GM12801 (cell line): ENCODE results near the gene SCAMP3.

Experiments
- TF ChIP-seq, protein P1 (sequence below): IDR thresholded peaks from one replicate; pipeline ENCODE4 v1.5.1; 2011; ENCODE audit warnings: control low read depth; ENCODE audit not compliant: insufficient read length; ENCODE audit errors: extremely low read depth

Gene SCAMP3

DNA sequence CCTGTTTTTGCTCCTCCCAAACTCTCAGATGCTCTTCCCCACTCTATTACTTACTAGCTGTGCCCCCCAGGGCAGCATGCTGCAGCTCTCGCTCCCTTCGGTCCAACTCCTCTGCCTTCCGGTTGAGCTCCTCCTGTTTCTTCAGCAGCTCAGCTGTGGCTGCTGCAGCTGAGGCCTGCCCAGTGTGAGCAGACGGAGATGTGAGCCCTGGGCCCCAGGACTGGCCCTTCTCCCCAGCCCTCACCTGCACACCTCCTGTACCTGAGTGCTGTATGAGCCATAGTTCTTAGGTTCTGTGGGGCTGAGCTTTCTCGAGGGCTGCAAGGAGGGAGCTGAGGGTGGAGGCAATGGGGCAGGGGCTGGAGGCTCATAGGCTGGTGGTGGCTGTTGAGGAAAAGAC, 1.9 kb downstream of the SCAMP3 start:
- TF ChIP-seq, protein P1, sequence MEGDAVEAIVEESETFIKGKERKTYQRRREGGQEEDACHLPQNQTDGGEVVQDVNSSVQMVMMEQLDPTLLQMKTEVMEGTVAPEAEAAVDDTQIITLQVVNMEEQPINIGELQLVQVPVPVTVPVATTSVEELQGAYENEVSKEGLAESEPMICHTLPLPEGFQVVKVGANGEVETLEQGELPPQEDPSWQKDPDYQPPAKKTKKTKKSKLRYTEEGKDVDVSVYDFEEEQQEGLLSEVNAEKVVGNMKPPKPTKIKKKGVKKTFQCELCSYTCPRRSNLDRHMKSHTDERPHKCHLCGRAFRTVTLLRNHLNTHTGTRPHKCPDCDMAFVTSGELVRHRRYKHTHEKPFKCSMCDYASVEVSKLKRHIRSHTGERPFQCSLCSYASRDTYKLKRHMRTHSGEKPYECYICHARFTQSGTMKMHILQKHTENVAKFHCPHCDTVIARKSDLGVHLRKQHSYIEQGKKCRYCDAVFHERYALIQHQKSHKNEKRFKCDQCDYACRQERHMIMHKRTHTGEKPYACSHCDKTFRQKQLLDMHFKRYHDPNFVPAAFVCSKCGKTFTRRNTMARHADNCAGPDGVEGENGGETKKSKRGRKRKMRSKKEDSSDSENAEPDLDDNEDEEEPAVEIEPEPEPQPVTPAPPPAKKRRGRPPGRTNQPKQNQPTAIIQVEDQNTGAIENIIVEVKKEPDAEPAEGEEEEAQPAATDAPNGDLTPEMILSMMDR: no peak

DNA sequence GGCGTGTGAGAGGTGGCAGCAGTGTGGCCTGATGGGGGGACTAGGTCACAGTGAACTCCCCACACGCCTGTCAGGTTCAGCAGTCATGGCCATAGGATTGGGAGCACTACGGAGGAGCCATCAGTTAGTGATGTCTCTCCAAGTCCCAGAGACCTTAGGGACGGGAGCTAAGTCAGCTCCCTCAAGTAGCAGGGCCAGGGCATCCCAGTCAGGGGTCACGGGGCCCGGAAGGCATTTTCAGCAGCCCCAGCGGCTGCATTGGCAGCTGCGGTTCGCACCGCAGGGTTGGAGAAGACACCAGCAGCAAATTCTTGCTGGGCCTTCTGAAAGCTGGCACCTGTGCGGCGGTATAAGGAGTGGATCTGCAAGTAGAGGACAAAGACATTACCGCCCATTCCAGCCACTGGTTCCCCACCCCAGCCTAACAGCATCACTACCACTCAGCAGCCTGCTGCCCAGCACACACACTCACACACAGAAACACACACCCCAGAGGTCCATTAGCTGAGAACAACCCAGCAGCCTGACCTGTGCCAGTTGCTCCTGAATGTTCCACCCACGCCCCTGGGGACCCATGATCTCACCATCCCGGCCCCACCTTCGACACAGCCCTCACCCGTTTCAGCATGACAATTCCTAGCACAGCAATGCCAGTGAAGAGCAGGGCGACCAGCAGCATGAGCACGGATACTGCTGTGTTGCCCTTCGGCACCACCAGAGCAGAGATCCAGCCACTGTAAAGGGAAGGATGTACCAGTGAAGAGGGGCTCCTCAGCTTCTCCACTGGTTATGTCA, 5.9 kb downstream of the SCAMP3 start:
- TF ChIP-seq, protein P1: no peak

DNA sequence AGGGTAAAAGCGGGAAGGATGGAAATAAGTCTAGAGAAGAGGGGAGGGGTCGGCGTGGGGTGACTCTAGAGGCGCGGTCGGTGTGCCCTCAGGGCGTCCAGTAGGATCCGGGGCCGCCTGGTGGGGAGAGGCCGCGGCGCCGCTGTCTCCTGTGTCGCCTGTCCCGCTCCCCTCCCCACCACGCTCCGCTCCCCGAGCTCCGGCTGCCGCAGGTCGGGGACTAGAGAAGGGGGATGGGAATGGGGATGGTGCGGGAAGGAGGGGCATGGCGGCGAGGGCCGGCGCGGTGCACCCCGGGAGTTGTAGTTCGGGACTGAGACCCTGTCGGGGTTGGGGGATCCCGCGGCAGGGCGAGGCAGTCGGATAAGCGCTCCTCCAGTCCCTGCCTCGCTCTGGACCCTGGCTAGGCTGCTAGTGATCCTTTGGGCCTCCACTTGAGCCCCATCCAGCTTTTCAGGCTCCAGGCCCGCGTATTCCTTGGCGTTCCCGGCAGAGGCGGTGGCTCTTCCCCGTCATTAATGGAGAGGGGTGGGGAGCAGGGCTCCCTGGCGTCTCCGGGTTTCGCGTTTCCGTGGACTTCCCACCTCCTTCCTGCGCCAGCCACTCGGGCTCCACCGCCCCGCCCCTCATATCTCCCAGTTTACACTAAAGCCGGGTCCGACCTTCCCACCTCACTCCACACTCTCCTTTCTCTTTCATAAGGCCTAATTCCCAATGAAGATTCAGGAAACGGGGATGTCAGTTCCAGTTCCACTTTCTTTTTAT, 6.7 kb downstream of the SCAMP3 start, which contains the start of gene ENTREP3:
Gene ENTREP3 (minus strand): TSS at position 241 of the 765 bp plus-strand sequence. CDS start 606 bp downstream, outside the sequence.
- TF ChIP-seq, protein P1: no peak

DNA sequence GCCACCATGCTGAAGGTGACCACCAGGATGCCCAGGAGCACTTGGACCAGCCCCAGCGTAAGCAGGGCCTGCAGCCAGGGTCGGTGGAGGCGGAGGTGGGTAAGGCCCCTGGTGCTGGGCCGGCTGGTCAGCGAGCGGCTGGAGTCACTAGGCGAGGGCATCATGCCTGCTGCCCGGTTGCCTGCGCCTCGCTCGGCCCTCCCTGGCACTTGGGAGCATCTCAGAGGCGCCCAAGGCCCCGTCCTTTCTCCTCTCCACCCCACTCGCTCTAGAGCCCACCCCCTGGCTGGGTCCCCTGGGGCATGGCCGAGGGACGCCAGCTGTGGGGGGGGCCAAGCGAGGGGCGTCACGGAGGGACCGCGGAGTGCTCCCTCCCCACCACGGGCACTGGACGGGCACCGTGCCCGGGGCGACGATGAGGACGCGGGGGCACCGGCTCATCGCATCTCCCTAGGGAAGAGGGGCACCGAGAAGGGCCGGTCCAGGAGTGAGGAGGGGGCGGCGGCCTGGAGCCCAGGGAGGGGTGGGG, 7.4 kb downstream of the SCAMP3 start:
- TF ChIP-seq, protein P1: no peak

DNA sequence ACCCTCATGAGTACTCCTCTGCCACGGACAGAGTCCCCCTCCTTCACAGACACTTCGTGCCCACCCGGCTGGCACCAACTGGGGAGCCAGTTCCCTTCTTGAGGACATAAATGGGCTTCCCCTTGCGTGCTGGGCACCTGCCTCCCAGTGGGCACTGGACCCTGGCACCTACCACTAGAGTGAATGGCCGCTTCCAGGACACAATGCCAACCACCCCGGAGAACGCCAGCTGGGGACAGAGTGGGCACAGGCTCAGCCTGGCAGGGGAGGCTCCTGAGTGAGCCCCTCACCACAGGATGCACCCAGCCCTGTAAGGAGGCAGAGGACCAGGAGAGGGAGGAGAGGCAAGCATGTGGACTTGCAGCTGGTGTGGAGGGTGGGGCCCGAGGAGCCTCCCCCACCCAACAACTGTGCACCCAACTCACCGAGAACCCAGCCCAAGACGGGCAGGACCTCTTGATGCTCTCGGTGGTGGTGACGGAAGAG, 7.9 kb downstream of the SCAMP3 start:
- TF ChIP-seq, protein P1: no peak

DNA sequence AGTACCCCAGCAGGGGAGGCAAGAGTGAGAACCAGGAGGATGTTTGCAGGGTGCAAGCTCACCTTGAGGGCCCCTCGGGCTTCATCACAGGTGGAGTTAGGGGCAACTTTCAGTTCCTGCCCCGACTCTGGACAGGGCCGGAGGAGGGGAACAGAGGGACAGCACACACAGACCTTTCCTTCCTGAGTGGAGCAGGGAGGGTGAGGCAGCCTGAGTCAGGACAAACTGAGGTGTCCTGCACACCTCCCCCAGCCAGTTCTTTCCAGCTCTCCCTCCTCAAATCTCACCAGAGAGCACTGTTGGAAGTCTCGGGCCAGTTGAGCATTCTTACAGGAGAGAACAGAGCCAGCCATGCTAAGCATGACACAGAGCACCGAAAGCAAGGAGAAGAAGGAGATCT, 8.4 kb downstream of the SCAMP3 start:
- TF ChIP-seq, protein P1: no peak

DNA sequence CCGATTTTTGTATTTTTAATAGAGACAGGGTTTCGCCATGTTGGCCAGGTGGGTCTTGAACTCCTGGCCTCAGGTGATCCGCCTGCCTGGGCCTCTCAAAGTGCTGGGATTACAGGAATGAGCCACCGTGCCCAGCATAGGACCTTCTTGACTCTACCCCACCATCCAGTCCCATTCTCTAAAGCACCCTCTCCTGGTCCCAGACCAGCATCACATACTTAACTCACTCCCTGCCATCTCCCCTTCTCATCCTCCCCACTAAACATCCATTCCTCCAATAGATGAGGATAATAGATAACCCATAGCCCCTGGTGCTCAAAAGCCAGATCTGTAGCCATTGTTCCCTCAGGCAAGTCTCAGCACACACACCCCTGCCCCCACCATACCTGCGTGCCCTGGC, 9.0 kb downstream of the SCAMP3 start:
- TF ChIP-seq, protein P1: no peak
